Activated naive CD8-positive, alpha-beta T cell (primary cell): ENCODE measurements around the gene GPC6.
"Not testable (repeated sequence)": the region's sequence is repeated elsewhere in the genome, so short reads cannot be mapped to it uniquely, and the experiment has no call there.

ENCODE experiments used
- H3K27ac Mint-ChIP-seq: one replicate; pipeline ENCODE4 v1.8.0; 2021; ENCODE audit warnings: mixed read lengths
- H3K27me3 Mint-ChIP-seq: one replicate; pipeline ENCODE4 v1.8.0; 2021; ENCODE audit warnings: mixed read lengths
- H3K36me3 Mint-ChIP-seq: one replicate; pipeline ENCODE4 v1.8.0; 2021; ENCODE audit warnings: mixed read lengths
- H3K4me1 Mint-ChIP-seq: one replicate; pipeline ENCODE4 v1.8.0; 2021; ENCODE audit warnings: low read depth, mixed read lengths
- H3K4me3 Mint-ChIP-seq: one replicate; pipeline ENCODE4 v1.8.0; 2021; ENCODE audit warnings: mild to moderate bottlenecking, mixed read lengths
- H3K9me3 Mint-ChIP-seq: one replicate; pipeline ENCODE4 v1.8.0; 2021; ENCODE audit warnings: low read depth, mixed read lengths

Gene GPC6

GRCh38 chr13:93422980-93423543 lies 196.5 kb downstream of the GPC6 start:
- no peaks in the 10 kb centered on the region for H3K36me3 Mint-ChIP-seq
- peaks cover 4% of the 10 kb centered on the region for H3K9me3 Mint-ChIP-seq
- H3K4me3 Mint-ChIP-seq, result no peak overlapping the region
- H3K27me3 Mint-ChIP-seq, result peaks cover 2% of the 10 kb centered on the region
- no peaks in the 10 kb centered on the region for H3K4me1 Mint-ChIP-seq
- no peak overlapping the region for H3K27ac Mint-ChIP-seq

GRCh38 chr13:93425411-93425810 lies 198.8 kb downstream of the GPC6 start:
- H3K4me3 Mint-ChIP-seq, result no peak overlapping the region
- H3K9me3 Mint-ChIP-seq, result peaks cover 4% of the 10 kb centered on the region
- H3K27me3 Mint-ChIP-seq, result peaks cover 1% of the 10 kb centered on the region
- H3K4me1 Mint-ChIP-seq, result no peaks in the 10 kb centered on the region
- H3K36me3 Mint-ChIP-seq, result no peaks in the 10 kb centered on the region
- no peak overlapping the region for H3K27ac Mint-ChIP-seq

- H3K4me3 Mint-ChIP-seq, result no peak overlapping the region
- H3K27me3 Mint-ChIP-seq, result peaks cover 1% of the 10 kb centered on the region
- H3K4me1 Mint-ChIP-seq, result no peaks in the 10 kb centered on the region
- H3K36me3 Mint-ChIP-seq, result no peaks in the 10 kb centered on the region
- peaks cover 4% of the 10 kb centered on the region for H3K9me3 Mint-ChIP-seq
- H3K27ac Mint-ChIP-seq, result no peak overlapping the region
Measured at GRCh38 chr13:93430381-93430780, 203.8 kb downstream of the GPC6 start.

- Mint-ChIP-seq H3K36me3 (no peaks in the 10 kb centered on the region), H3K4me3 (no peak overlapping the region), H3K27ac (no peak overlapping the region), H3K27me3 (no peaks in the 10 kb centered on the region), H3K4me1 (no peaks in the 10 kb centered on the region), H3K9me3 (no peaks in the 10 kb centered on the region)
Measured at GRCh38 chr13:93435651-93436050, 209.0 kb downstream of the GPC6 start.

- no peaks in the 10 kb centered on the region for H3K4me1 Mint-ChIP-seq
- H3K27ac Mint-ChIP-seq, result no peak overlapping the region
- H3K9me3 Mint-ChIP-seq, result no peaks in the 10 kb centered on the region
- no peak overlapping the region for H3K4me3 Mint-ChIP-seq
- H3K36me3 Mint-ChIP-seq, result no peaks in the 10 kb centered on the region
- peaks cover 1% of the 10 kb centered on the region for H3K27me3 Mint-ChIP-seq
Measured at GRCh38 chr13:93437081-93437480, 210.5 kb downstream of the GPC6 start.

GRCh38 chr13:93446238-93446637 lies 219.6 kb downstream of the GPC6 start:
- peaks cover 3% of the 10 kb centered on the region for H3K27me3 Mint-ChIP-seq
- H3K36me3 Mint-ChIP-seq, result no peaks in the 10 kb centered on the region
- H3K4me1 Mint-ChIP-seq, result no peaks in the 10 kb centered on the region
- no peak overlapping the region for H3K27ac Mint-ChIP-seq
- no peaks in the 10 kb centered on the region for H3K9me3 Mint-ChIP-seq
- H3K4me3 Mint-ChIP-seq, result no peak overlapping the region

- Mint-ChIP-seq H3K4me1 (no peaks in the 10 kb centered on the region), H3K27me3 (peaks cover 3% of the 10 kb centered on the region), H3K4me3 (no peak overlapping the region)
Measured at GRCh38 chr13:93450191-93450621, 223.6 kb downstream of the GPC6 start.

GRCh38 chr13:93450761-93451160 lies 224.2 kb downstream of the GPC6 start:
- no peak overlapping the region for H3K27ac Mint-ChIP-seq
- H3K9me3 Mint-ChIP-seq, result peaks cover 4% of the 10 kb centered on the region
- no peaks in the 10 kb centered on the region for H3K4me1 Mint-ChIP-seq
- peaks cover 2% of the 10 kb centered on the region for H3K27me3 Mint-ChIP-seq
- no peak overlapping the region for H3K4me3 Mint-ChIP-seq
- H3K36me3 Mint-ChIP-seq, result no peaks in the 10 kb centered on the region

More at GRCh38 chr13:93450191-93450621, 223.6 kb downstream of the GPC6 start:
- H3K36me3 Mint-ChIP-seq, result no peaks in the 10 kb centered on the region
- no peak overlapping the region for H3K27ac Mint-ChIP-seq
- peaks cover 4% of the 10 kb centered on the region for H3K9me3 Mint-ChIP-seq

GRCh38 chr13:93454676-93455235 lies 228.1 kb downstream of the GPC6 start:
- not testable (repeated sequence) for H3K9me3 Mint-ChIP-seq, H3K4me1 Mint-ChIP-seq, H3K36me3 Mint-ChIP-seq, H3K27ac Mint-ChIP-seq, H3K4me3 Mint-ChIP-seq, H3K27me3 Mint-ChIP-seq

- Mint-ChIP-seq H3K27me3 (no peaks in the 10 kb centered on the region), H3K36me3 (no peaks in the 10 kb centered on the region), H3K9me3 (peaks cover 4% of the 10 kb centered on the region), H3K4me1 (no peaks in the 10 kb centered on the region), H3K4me3 (no peak overlapping the region), H3K27ac (no peak overlapping the region)
Measured at GRCh38 chr13:93455861-93456260, 229.3 kb downstream of the GPC6 start.

GRCh38 chr13:93460005-93460404 lies 233.4 kb downstream of the GPC6 start:
- Mint-ChIP-seq H3K27me3 (no peaks in the 10 kb centered on the region), H3K4me1 (no peaks in the 10 kb centered on the region), H3K27ac (no peak overlapping the region), H3K4me3 (no peak overlapping the region), H3K36me3 (no peaks in the 10 kb centered on the region), H3K9me3 (no peaks in the 10 kb centered on the region)

GRCh38 chr13:93462151-93462550 lies 235.5 kb downstream of the GPC6 start:
- no peak overlapping the region for H3K27ac Mint-ChIP-seq
- H3K4me1 Mint-ChIP-seq, result no peaks in the 10 kb centered on the region
- H3K27me3 Mint-ChIP-seq, result no peaks in the 10 kb centered on the region
- H3K36me3 Mint-ChIP-seq, result no peaks in the 10 kb centered on the region
- no peaks in the 10 kb centered on the region for H3K9me3 Mint-ChIP-seq
- no peak overlapping the region for H3K4me3 Mint-ChIP-seq

GRCh38 chr13:93466502-93467036 lies 240.0 kb downstream of the GPC6 start:
- H3K4me1 Mint-ChIP-seq, result no peaks in the 10 kb centered on the region
- no peaks in the 10 kb centered on the region for H3K36me3 Mint-ChIP-seq
- no peak overlapping the region for H3K27ac Mint-ChIP-seq
- no peak overlapping the region for H3K4me3 Mint-ChIP-seq
- H3K27me3 Mint-ChIP-seq, result no peaks in the 10 kb centered on the region
- peaks cover 10% of the 10 kb centered on the region for H3K9me3 Mint-ChIP-seq

GRCh38 chr13:93467175-93467574 lies 240.6 kb downstream of the GPC6 start:
- Mint-ChIP-seq H3K27ac (no peak overlapping the region), H3K27me3 (no peaks in the 10 kb centered on the region), H3K4me1 (no peaks in the 10 kb centered on the region), H3K9me3 (peaks cover 15% of the 10 kb centered on the region), H3K4me3 (no peak overlapping the region), H3K36me3 (no peaks in the 10 kb centered on the region)

- H3K4me3 Mint-ChIP-seq, result no peak overlapping the region
- H3K27ac Mint-ChIP-seq, result no peak overlapping the region
- H3K9me3 Mint-ChIP-seq, result peaks cover 15% of the 10 kb centered on the region
- H3K27me3 Mint-ChIP-seq, result no peaks in the 10 kb centered on the region
- H3K4me1 Mint-ChIP-seq, result no peaks in the 10 kb centered on the region
- no peaks in the 10 kb centered on the region for H3K36me3 Mint-ChIP-seq
Measured at GRCh38 chr13:93468433-93468832, 241.8 kb downstream of the GPC6 start.

- no peak overlapping the region for H3K4me3 Mint-ChIP-seq
- no peaks in the 10 kb centered on the region for H3K4me1 Mint-ChIP-seq
- no peaks in the 10 kb centered on the region for H3K36me3 Mint-ChIP-seq
- H3K27me3 Mint-ChIP-seq, result no peaks in the 10 kb centered on the region
- H3K9me3 Mint-ChIP-seq, result peaks cover 15% of the 10 kb centered on the region
- H3K27ac Mint-ChIP-seq, result no peak overlapping the region
Measured at GRCh38 chr13:93472296-93472695, 245.7 kb downstream of the GPC6 start.
